ENCODE measurements around the gene PADI1.

- TF ChIP-seq NFE2L2 (conservative IDR thresholded peaks at IDR 0.05; ENCODE audit: low read length), result no peak
- TF ChIP-seq CTCF (IDR thresholded peaks at IDR 0.05), result no peak
- no peak for TF ChIP-seq EP300 (IDR thresholded peaks at IDR 0.05)
- TF ChIP-seq MAX (IDR thresholded peaks at IDR 0.05), result no peak
- no peak for TF ChIP-seq PBX3 (IDR thresholded peaks at IDR 0.05)
Measured at GRCh38 chr1:17156108-17156507, 48.8 kb upstream of the PADI1 start.
